Cardiac muscle cell (in vitro differentiated cells and primary cell): ENCODE data around the gene NANOS3. TPM values are rescaled to one million over a fixed set of nuclear protein-coding genes. Genes with fewer than 3 reads are reported as not detected.

ENCODE experiments used
- DNase-seq, 2 donors: peaks; one replicate each; pipeline versions ENCODE4 v3.0.0 to v3.0.0-alpha.2; 2010 to 2017; ENCODE audit warnings: low read depth in 1 of 2, low spot score in 1 of 2
- H3K27ac ChIP-seq: fragments of 200-600 bp; sonication (generic); 2 replicates; pipeline ENCODE4 v1.5.1; 2016
- H3K27me3 ChIP-seq: fragments of 200-600 bp; sonication (generic); 2 replicates; pipeline ENCODE4 v1.6.0; 2016; ENCODE audit warnings: control low read depth
- H3K36me3 ChIP-seq: fragments of 200-600 bp; sonication (generic); 2 replicates; pipeline ENCODE4 v1.5.1; 2016; ENCODE audit warnings: control low read depth
- H3K4me1 ChIP-seq: fragments of 200-600 bp; sonication (generic); 2 replicates; pipeline ENCODE4 v1.8.1; 2017; ENCODE audit warnings: low read depth, mild to moderate bottlenecking, mixed run types
- H3K4me3 ChIP-seq: fragments of 200-600 bp; sonication (generic); 2 replicates; pipeline ENCODE4 v1.5.1; 2016; ENCODE audit warnings: mild to moderate bottlenecking
- H3K9me3 ChIP-seq: fragments of 200-600 bp; sonication (generic); 2 replicates; pipeline ENCODE4 v1.5.1; 2017; ENCODE audit warnings: low read depth, mild to moderate bottlenecking, control low read depth
- CTCF ChIP-seq: IDR thresholded peaks from 2 replicates; pipeline ENCODE4 v1.5.1; 2012; ENCODE audit warnings: low read depth, mild to moderate bottlenecking, low read length
- polyA plus RNA-seq: library from polyadenylated mRNA; unstranded; fragments of >200 nt; fragmentation: Nextera tagmentation; extraction: Ambion mirVana; gene quantifications from 2 replicates; pipeline ENCODE4 v1.2.1, GENCODE V29; 2016
- total RNA-seq: library from RNA; depleted of rRNA; stranded (reverse); fragments of >200 nt; gene quantifications from 2 replicates; pipeline ENCODE4 v1.2.3, GENCODE V29; 2016

Gene NANOS3
- total and polyA plus RNA-seq, 2 experiments from 2014 or later, result 0.86 to 2.0 TPM

DNA sequence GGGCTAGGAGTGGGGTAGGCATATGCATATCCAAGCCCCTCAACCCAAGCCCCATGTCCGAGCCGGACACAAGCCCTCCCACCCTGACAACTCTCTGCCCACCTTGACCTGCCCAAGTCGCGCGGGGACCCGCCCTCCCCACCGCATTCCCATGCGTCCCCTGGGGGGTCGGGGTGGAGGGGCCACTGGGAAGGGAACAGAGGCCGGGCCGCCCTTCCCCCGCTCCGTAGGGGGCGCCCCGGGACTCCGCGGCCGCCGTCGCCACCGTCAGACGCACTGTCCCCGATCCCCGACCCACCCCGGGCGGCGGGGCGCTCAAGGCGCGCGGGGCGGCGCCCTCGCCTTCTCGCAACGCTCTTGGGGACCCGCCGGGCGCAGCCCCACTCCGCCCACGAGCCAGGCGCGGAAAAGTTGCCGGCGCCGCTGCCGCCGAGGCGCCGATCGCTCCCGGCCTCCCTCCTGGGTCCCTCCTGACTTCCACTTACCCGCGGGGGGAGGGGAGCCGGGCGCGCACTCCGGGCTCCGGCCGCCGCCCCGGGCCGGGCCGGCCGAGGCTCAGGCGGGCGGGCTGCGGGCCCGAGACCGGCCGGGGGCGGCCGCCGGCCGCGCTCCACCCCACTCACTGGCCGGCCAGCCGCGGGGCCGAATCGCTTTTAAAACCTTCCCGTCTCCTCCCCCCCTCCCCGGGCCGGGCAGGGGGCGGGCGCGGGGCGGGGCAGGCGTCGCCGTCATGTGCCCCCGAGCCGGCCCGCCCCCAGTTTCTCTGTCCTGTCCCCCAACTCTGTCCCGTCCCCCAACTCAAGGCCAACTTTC lies 34.4 kb upstream of the NANOS3 start:
- H3K4me3 ChIP-seq, result peak overlapping the region; percentile 94
- TF ChIP-seq CTCF, result no peak

DNA sequence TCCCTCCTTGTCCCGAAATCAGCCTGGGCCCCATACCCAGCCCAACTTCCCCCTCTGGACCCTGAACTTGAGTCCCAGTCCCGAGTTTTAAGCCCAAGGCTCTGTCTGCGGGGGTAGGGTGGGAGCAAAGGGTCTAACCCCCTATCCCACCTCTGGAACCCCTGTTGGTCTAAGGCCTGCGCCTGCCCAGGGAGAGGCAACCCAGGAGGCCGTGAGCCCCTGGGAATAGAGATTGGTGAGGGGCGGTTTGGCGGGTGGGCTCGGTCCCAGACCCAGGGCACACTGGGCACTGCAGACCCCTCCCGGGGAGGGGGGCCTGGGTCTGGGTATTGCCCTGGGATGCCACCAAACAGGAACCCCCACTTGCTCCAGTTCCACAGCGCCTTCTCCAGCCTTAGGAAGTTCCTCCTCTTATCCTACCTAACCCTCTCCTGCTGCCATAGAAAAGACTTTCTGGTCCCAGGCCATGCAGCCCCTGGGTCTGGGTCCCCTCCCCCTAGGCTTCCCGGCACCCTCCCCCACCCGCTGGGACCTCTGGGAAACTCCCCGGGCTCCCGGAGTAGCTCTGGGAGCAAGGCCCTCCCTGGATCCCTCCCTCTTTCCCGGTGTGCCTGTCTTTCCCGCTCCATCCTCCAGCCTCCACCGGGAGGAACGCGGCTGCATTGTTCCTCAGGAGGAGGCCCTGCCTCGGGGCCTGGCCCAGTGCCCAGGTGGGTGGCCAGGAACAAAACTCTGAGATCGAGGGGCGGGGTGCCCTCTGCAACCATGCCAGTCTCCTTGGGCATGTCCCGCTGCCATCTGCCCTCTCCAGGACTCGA lies 33.6 kb upstream of the NANOS3 start:
- Histone ChIP-seq H3K4me3 (peak overlapping the region; percentile 94), H3K27me3 (no peaks in the 10 kb centered on the region), H3K27ac (peak overlapping the region; percentile 90), H3K4me1 (peaks cover 35% of the 10 kb centered on the region), H3K36me3 (no peaks in the 10 kb centered on the region), H3K9me3 (no peaks in the 10 kb centered on the region)
- no peak for TF ChIP-seq CTCF
- DNase-seq, result peak; percentile 42 to 74

More for the DNA sequence above, 34.4 kb upstream of the NANOS3 start:
- peak overlapping the region; percentile 90 for H3K27ac ChIP-seq
- no peaks in the 10 kb centered on the region for H3K27me3 ChIP-seq
- DNase-seq, result peak; percentile 72 to 84
- no peaks in the 10 kb centered on the region for H3K36me3 ChIP-seq
- no peaks in the 10 kb centered on the region for H3K9me3 ChIP-seq
- peaks cover 34% of the 10 kb centered on the region for H3K4me1 ChIP-seq

- no peak overlapping the region for H3K4me3 ChIP-seq
- no peak for TF ChIP-seq CTCF
- H3K4me1 ChIP-seq, result peaks cover 37% of the 10 kb centered on the region
- H3K27ac ChIP-seq, result peak overlapping the region; percentile 90
- no peaks in the 10 kb centered on the region for H3K36me3 ChIP-seq
- no peaks in the 10 kb centered on the region for H3K27me3 ChIP-seq
- H3K9me3 ChIP-seq, result no peaks in the 10 kb centered on the region
- no peak for DNase-seq
Measured at GRCh38 chr19:13844130-13844631, 32.8 kb upstream of the NANOS3 start.

DNA sequence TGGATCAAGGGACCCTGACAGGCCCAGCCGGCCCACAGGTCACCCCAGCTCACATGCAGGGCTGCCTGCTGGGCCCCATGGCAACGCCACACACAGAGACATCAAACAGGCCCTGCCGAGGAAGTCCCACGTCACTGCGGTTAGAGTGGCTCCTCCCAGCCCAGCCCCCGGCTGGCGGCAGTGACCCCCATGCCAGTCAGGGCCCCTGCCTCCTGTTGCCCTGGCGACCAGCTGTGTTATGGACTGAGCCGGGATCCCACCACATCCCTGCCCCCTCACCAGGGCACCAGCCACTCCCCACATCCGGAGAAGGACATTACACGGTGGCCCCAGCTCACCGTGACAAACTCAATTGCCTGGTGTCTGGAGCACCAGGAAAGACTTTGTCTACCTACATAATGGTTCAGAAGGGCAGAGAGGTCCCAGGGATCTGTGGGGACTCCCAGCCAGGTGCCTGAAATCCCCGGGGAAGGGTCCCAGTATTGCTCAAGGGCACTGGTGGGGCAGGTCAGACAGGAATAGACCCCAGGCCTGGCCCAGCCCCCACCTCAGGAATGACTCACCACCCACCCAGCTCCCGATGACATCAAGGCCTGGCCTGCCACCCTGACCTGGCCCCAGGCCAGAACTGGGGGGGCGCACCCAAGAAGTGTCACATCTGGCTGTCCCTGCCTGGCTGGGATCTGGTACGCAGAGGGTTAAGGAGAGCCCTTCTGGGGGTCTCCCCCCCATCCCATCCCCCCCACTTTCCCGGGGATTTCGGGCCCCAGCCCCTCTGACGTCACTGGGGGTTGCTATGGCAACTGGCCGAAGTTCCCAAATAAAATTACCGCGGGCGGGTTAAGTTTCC lies 30.2 kb upstream of the NANOS3 start:
- no peak for TF ChIP-seq CTCF
- H3K36me3 ChIP-seq, result no peaks in the 10 kb centered on the region
- H3K27ac ChIP-seq, result peak overlapping the region; percentile 99
- H3K9me3 ChIP-seq, result no peaks in the 10 kb centered on the region
- DNase-seq, result peak; percentile 91 to 95
- H3K27me3 ChIP-seq, result no peaks in the 10 kb centered on the region
- H3K4me3 ChIP-seq, result peak overlapping the region; percentile 41
- H3K4me1 ChIP-seq, result peaks cover 30% of the 10 kb centered on the region
